GM18505 (cell line): Measurements from ENCODE around the gene METTL5.
"Not testable (repeated sequence)": the region's sequence is repeated elsewhere in the genome, so short reads cannot be mapped to it uniquely, and the experiment has no call there.

Source experiments
- ATAC-seq: cut with Tn5 transposase; IDR thresholded peaks from one replicate; pipeline ENCODE4 v1.9.1; 2021; ENCODE audit not compliant: unreplicated experiment
- POLR2A ChIP-seq: IDR thresholded peaks from 4 replicates; pipeline ENCODE4 v1.6.1; 2011; ENCODE audit warnings: borderline replicate concordance; ENCODE audit not compliant: insufficient read depth, insufficient read length; ENCODE audit errors: extremely low read depth

METTL5 gene

DNA sequence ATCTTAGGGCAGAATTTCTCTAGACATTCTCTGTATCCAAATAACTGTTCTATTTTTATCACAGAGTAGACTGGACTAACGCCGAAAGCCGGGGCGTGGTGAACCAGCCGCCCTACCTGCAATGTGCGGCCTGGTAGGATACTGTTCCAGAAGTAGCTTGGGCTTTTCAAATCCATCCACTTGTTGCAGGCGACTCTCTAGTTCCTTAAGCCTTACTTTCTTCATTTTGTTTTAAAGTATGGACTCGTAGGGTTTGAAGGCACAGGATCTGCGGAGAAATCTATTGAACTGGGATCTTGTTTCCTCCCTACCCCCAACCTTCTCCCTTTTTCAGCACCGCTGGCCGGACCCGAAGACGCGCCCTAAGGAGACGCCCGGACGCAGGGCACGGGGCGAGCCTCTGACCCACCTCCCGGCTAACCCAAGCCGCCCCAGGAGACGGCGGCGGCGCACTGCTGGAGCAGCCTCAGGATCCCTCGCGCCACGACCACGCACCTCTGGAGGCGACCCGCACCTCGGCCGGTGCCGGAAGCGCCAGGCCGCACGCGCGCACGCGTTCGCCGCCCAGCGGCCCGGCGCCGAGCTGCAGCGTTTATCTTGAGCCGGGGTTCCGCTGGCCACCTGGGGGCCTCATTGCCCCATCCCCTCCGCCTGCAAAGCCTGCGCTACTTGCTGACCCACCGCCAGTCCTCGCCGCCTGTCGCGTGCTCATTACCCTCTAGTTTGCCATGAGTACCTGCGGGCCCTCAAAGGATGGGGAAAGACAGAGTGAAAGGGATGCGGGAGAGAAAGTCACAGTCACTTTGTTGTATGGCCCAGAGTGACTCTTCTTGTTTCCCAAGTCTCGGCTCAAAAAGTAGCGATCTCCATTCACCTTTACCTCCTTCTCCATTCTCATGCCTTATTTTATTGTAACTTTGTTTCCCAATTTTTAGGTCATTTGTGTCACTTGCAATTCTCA, at the start of gene METTL5:
Gene METTL5, minus strand, starts transcription at position 533 of the 961 bp plus-strand sequence. Its CDS starts 308 bp downstream, at position 225.
- TF ChIP-seq POLR2A, result peak; percentile 92
- ATAC-seq, result peak; percentile 64

DNA sequence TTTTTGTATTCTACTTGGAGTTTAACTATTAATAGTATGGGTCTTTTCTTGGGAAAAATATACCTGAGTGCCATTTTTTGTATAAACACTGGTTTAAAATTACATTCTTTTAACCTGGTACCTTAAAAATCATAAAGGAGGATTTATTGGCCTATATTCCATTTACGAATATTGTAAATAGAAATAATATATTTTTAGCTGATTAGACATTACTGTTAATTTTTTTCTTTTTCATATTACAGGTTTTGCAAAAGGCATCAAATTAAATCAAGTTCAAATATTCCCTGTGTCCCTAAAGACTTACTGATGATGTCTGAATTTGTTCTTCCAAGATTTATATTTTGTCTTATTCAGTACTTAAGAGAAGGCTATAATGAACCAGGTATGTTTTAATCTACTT, 47.3 kb upstream of the METTL5 start:
- no peak for TF ChIP-seq POLR2A
- no peak for ATAC-seq

DNA sequence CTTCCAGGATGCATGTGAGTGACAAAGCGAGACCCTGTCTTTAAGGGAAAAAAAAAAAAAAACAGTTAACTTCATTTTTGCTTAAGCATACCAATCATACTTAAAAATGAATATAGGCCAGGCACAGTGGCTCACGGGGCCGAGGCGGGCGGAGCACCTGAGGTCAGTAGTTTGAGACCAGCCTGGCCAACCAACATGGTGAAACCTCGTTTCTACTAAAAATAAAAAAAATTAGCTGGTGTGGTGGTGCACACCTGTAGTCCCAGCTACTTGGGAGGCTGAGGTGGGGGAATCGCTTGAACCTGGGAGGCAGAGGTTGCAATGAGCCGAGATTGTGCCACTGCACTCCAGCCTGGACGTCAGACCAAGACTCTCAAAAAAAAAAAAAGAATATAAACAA, 46.7 kb upstream of the METTL5 start:
- ATAC-seq, result not testable (repeated sequence)

DNA sequence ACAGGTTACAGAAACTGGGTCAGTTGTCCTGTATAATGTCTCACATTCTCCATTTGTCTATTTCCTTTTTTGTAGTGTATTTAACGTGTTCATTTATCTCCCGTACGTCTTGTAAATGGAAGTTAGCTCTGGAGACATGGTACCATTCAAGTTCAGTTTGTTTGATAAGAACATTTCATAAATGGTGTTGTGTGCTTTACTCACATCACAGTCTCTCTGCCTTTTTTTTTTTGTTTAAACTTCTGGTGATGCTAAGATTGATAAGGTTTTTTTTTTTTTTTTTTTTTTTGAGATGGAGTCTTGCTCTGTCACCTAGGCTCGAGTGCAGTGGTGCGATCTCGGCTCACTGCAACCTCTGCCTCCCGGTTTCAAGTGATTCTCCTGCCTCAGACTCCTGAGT, 44.2 kb upstream of the METTL5 start:
- ATAC-seq, result no peak

DNA sequence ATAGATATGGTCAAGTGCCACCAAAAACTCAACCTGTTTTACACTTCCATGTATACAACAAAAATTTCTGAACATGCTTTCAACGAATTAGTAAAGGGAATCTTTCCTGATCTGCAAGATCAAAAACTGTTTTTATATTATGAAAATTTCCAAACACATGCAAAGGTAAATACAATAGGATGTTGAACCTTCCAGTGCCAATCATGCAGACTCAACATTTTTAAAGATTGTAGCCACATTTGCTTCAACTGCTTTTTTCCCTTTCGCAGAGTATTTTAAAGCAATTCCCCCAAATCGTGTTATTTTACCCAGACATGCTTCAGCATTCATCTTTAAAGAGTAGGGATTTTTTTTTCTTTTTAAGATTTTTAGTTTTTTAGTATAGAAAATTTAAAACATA, 42.9 kb upstream of the METTL5 start:
- no peak for ATAC-seq
- no peak for TF ChIP-seq POLR2A

More for the DNA sequence above, 44.2 kb upstream of the METTL5 start:
- no peak for TF ChIP-seq POLR2A

DNA sequence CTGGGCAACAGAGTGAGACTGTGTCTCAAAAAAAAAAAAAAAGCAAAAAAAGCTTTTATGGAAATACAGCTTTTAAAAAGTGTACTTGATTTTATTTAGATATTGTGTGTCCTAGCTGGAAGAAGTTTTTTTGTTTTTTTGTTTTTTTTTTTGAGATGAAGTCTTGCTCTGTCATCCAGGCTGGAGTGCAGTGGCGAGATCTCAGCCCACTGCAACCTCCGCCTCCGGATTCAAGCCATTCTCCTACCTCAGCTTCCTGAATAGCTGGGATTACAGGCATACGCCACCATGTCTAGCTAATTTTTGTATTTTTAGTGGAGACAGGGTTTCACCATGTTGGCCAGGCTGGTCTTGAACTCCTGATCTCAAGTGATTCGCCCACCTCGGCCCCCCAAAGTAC, 41.5 kb upstream of the METTL5 start:
- not testable (repeated sequence) for ATAC-seq

DNA sequence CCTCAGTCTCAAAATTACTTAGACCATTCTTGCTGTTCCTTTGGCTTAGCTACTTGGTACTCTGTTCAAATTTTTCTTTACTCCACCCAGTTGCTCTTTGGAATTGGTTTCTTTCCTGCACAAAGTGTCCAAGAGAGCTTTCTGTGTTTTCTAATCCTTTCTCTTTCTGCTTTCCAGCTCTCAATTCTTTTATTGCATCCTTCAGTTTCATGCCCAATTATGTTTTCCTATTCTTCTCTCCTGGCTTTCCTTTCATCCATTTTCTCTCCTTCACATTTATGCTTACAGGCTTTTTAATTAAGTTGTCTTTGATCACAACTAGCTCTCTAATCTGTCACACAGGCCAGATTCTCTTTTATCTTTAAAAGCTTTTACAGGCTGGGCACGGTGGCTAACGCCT, 40.8 kb upstream of the METTL5 start:
- ATAC-seq, result no peak

DNA sequence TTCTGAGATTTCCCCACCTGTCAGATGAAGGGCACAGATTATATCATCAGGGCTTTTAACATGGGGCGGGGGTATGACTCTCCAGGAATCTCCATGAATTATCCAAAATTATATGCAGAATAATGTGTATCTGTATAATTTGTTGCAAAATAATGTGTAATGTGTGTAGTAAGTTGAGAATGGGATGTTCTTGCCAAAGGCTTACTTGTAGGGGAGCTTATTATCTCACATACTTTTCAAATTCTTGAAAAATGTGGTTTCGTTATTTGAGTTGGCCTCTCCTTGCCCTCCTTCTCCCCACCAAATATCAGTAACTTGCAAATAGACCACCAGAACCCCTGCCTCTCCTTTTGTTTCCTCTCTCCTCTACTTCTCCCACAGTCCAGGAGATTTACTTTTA, 38.1 kb upstream of the METTL5 start:
- no peak for ATAC-seq
- TF ChIP-seq POLR2A, result no peak

More for the DNA sequence above, 40.8 kb upstream of the METTL5 start:
- no peak for TF ChIP-seq POLR2A

DNA sequence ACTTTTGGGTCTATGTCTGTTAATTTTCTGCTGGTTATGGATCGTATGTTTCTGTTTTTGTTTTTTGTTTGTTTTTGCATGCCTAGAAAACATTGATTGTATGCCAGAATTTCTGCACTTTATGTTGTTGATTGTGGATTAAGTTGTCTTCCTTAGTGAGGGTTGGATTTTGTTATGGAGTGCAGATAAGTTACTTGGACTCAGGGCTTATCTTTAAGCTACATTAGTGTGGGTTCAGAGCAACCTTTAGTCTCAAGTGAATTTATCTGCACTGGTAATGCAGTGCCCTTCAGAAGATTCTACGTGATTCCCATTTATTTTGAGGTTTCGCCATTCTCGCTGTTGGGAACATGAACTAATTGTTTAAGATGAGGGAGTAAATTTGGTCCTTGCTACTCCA, 35.4 kb upstream of the METTL5 start:
- TF ChIP-seq POLR2A, result no peak
- no peak for ATAC-seq

DNA sequence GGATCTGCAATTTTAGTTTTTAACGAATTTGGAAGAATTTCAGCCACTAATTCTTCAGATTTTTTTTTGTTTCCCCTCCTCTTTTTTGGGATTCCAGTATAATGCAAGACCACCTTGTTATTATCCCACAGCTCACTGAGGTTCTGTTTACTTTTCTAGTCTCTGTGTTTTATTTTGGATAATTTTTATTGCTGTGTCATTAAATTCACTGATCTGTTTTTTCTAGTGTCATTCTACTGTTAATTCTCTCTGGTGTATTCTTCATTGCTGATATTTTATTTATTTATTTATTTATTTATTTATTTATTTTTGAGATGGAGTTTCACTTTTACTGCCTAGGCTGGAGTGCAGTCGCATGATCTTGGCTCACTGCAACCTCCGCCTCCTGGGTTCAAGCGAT, 34.7 kb upstream of the METTL5 start:
- ATAC-seq, result no peak

DNA sequence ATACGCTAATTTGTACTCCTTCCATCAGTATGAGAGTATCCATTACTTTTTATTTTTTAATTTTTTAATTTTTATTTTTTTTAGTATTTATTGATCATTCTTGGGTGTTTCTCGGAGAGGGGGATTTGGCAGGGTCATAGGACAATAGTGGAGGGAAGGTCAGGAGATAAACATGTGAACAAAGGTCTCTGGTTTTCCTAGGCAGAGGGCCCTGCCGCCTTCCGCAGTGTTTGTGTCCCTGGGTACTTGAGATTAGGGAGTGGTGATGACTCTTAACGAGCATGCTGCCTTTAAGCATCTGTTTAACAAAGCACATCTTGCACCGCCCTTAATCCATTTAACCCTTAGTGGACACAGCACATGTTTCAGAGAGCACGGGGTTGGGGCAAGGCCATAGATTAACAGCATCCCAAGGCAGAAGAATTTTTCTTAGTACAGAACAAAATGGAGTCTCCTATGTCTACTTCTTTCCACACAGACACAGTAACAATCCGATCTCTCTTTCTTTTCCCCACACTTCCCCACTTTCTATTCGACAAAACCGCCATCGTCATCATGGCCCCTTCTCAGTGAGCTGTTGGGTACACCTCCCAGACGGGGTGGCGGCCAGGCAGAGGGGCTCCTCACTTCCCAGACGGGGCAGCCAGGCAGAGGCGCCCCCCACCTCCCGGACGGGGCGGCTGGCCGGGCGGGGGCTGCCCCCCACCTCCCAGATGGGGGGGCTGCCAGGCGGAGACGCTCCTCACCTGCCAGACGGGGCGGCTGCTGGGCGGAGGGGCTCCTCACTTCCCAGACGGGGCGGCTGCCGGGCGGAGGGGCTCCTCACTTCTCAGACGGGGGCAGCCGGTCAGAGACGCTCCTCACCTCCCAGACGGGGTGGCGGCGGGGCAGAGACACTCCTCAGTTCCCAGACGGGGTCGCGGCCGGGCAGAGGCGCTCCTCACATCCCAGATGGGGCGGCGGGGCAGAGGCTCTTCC, 30.9 kb upstream of the METTL5 start:
- not testable (repeated sequence) for ATAC-seq

More for the DNA sequence above, 34.7 kb upstream of the METTL5 start:
- TF ChIP-seq POLR2A, result no peak

DNA sequence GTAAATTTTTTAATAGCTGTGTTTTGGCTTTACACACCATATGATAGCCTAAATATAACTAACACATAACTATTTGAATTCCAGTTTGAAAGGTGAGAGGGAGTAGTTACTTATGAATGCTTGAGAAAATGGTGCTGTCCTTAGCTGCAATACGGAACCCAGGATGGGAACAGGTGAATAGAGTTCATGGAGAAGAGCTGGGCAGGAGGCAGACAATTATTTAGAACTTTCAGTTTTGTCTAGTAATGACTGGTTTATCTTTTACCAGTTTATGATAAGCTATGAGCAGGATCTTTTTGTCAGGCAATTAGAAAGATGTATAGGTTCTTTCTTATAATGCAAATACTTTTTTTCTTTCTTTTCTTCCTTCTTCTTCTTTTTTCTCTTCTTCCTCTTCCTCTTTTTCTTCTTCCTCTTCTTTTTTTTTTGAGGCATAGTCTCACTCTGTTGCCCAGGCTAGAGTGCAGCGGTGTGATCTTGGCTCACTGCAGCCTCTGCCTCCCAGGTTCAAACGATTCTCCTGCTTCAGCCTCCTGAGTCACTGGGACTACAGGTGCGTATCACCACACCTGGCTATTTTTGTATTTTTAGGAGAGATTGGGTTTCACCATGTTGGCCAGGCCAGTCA, 28.4 kb upstream of the METTL5 start:
- no peak for ATAC-seq

DNA sequence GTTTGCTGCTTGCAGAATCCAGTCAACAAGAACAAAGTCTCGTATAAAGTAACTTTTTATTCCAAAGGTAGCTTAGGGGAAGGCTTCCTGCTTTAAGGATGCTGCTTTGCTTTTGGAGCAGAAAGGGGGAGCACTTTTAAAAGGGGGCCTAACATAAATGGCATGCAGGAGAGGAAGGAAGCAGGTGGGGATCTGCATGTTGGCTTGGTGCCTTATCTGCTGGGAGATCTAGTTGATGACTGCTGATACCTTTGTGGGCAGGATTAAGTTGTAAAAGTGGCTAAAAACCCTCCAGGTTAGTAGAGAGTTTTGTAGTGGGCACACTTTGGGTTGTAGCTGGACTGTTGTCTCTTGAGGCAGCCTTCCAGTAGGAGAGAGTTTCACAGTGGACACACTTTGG, 25.0 kb upstream of the METTL5 start:
- TF ChIP-seq POLR2A, result no peak
- no peak for ATAC-seq

More for the DNA sequence above, 28.4 kb upstream of the METTL5 start:
- TF ChIP-seq POLR2A, result no peak

DNA sequence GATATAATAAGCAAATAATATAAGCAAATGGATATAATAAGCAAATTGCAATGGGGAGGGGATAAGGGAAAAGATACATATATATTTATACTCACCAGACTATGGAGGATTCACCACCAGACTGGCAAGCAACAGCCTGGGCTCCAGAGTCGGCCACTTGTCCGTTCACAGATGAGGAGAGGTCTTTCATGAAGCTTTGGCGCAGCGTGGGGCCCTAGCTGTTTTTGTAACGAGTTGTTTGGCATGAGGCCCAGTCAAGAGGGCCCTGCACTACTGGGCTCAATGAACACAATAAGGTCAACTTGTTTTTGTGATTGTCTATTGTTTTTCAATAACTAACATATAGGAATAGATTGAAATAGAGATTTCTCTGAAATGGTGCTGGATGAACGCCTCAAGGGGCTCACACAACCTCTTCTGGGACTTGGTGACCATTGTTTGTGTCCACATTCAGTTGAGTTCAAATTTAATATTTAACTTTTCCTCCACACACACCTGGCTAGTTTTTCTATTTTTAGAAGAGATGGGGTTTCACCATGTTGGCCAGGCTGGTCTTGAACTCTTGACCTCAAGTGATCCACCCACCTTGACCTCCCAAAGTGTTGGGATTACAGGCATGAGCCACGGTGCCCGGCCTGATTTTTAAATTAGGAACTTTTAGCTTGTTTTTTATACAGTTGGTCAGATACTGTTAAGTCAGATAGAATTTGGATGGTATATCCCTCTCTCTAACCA, 24.4 kb upstream of the METTL5 start:
- not testable (repeated sequence) for ATAC-seq
